Measurements from ENCODE around the gene HNRNPL.

- TF ChIP-seq CTCF (IDR thresholded peaks at IDR 0.05; ENCODE audit: low read depth, low read length) (no peak), POLR2A (IDR thresholded peaks at IDR 0.05; ENCODE audit: extremely low read depth, insufficient read length) (no peak), MAX (IDR thresholded peaks at IDR 0.05; ENCODE audit: low read depth, low read length) (no peak)
These were observed 44.6 kb downstream of the HNRNPL start for GRCh38 chr19:38805180-38805579.
